GM12873 (cell line): ENCODE results near the gene TECPR2.

Source experiments
- TF ChIP-seq, protein P1 (sequence below): IDR thresholded peaks from 2 replicates; pipeline ENCODE4 v1.5.1; 2012; ENCODE audit warnings: low read depth, mild to moderate bottlenecking, moderate library complexity, low read length, control low read depth; ENCODE audit not compliant: insufficient read depth; ENCODE audit errors: missing control alignments

Gene TECPR2

GRCh38 chr14:102498678-102499265 is 136.0 kb downstream of the TECPR2 start:
- TF ChIP-seq, protein P1, sequence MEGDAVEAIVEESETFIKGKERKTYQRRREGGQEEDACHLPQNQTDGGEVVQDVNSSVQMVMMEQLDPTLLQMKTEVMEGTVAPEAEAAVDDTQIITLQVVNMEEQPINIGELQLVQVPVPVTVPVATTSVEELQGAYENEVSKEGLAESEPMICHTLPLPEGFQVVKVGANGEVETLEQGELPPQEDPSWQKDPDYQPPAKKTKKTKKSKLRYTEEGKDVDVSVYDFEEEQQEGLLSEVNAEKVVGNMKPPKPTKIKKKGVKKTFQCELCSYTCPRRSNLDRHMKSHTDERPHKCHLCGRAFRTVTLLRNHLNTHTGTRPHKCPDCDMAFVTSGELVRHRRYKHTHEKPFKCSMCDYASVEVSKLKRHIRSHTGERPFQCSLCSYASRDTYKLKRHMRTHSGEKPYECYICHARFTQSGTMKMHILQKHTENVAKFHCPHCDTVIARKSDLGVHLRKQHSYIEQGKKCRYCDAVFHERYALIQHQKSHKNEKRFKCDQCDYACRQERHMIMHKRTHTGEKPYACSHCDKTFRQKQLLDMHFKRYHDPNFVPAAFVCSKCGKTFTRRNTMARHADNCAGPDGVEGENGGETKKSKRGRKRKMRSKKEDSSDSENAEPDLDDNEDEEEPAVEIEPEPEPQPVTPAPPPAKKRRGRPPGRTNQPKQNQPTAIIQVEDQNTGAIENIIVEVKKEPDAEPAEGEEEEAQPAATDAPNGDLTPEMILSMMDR: no peak

DNA sequence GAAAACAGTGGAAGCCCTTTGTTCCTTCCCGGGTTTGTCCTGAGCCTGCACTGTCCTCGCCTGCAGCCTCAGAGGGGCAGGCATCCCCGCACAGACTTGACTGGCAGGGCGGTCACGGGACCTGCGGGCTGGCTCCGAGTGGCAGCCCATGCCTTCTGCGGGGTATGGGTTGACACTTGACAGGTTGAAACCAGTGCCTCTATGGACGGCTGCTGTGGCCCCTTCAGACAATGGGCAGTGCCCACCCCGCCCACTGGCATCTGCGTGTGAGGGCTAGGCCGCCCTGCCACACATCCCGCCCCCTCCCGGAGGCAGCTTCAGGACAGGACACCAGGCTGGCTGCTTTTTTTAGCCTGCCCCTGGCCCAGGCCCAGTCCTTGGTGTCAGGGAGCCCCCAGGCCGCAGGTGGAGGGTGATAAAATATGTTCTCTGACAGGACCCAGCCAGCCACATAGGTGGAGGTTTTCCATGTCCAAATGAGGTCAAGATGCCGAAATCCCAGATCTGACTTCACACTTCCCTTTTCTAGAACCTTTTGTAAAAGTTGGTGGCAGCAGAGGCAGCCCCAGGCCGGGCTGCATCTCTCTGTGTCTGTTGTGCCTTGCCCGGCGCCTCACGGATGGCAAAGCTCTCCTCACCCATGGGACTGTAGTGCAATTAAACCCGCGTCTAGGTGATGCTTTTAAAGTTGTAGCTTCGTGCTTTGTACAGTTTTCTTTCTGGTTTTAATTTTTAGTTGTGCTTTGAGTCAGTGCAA is 136.8 kb downstream of the TECPR2 start:
- TF ChIP-seq, protein P1: no peak

GRCh38 chr14:102500158-102500662 is 137.5 kb downstream of the TECPR2 start:
- TF ChIP-seq, protein P1: no peak

DNA sequence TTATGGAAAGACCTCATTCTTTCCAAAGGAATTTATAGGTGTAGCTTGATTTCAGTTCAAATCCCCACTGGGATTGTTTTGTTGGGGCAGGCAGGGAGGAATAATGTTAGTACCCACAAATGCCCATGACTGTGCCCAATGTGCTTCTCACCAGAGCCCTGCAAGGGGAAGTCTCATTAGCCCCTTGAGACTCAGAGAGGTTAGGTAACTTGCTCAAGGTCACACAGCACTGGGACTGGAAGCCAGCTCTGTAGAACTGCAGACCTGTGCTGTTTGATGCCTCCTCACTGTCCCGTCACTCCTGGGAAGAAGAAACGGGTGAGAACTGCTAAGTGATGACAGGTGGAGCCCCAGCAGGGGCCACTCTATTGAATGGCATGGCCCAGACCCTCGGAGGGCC is 138.0 kb downstream of the TECPR2 start:
- TF ChIP-seq, protein P1: no peak

DNA sequence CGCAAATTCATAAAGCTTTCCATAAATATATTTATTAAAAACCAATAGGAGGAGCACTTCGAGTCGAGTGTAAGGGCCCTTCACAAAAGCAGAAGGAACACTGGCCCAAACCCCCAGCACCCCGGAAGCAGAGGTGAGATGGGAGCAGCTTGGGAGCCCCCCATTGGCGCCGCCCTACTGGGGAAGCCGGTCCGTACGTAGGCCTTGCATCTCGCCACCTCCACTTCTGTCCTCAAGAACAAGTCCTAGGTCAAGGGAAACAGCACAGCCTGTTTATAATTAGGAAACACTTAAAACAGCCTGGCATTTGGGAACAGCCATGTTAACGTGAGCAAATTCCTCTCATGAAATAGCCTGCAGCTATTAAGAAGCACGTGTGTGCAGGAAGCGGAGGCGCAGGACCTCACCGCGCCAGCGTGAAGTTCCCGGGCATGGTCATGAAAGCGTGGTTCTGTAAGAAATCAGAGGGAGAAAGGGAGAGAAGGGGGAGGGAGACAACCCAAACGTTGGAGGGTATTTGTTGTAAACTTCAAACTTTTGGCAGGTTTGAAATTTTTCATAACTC is 139.1 kb downstream of the TECPR2 start:
- TF ChIP-seq, protein P1: no peak

- TF ChIP-seq, protein P1: no peak
Observed at GRCh38 chr14:102502571-102502970, 139.8 kb downstream of the TECPR2 start.

- TF ChIP-seq, protein P1: no peak
Observed at GRCh38 chr14:102503641-102504327, 141.0 kb downstream of the TECPR2 start.
